ENCODE measurements around the gene CCSER2. TPM values are rescaled to one million over a fixed set of nuclear protein-coding genes. Genes with fewer than 3 reads are reported as not detected.
"Not testable (repeated sequence)": the region's sequence is repeated elsewhere in the genome, so short reads cannot be mapped to it uniquely, and the experiment has no call there.

Gene CCSER2
- total and polyA plus RNA-seq, 12 donors, result 8.3 to 63.9 (median 38.1) TPM

GRCh38 chr10:84525120-84525806 lies 196.9 kb downstream of the CCSER2 start:
- TF ChIP-seq, protein P1, sequence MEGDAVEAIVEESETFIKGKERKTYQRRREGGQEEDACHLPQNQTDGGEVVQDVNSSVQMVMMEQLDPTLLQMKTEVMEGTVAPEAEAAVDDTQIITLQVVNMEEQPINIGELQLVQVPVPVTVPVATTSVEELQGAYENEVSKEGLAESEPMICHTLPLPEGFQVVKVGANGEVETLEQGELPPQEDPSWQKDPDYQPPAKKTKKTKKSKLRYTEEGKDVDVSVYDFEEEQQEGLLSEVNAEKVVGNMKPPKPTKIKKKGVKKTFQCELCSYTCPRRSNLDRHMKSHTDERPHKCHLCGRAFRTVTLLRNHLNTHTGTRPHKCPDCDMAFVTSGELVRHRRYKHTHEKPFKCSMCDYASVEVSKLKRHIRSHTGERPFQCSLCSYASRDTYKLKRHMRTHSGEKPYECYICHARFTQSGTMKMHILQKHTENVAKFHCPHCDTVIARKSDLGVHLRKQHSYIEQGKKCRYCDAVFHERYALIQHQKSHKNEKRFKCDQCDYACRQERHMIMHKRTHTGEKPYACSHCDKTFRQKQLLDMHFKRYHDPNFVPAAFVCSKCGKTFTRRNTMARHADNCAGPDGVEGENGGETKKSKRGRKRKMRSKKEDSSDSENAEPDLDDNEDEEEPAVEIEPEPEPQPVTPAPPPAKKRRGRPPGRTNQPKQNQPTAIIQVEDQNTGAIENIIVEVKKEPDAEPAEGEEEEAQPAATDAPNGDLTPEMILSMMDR (IDR thresholded peaks at IDR 0.05), result no peak
- intact Hi-C loops (cut with DNase I), result no loop called here
- Histone ChIP-seq H3K36me3 (replicated peaks in 1 of 2) (no peaks in the 10 kb centered on the region), H3K4me3 (no peak overlapping the region), H3K9me3 (replicated peaks in 1 of 3) (no peaks in the 10 kb centered on the region), H3K27me3 (no peaks in the 10 kb centered on the region), H3K27ac (no peak overlapping the region), H3K4me1 (replicated peaks in 1 of 2) (no peaks in the 10 kb centered on the region)
- no peak for DNase-seq
- 82 to 94% (median 92%) methylated on average over 16 to 17 of the region's 17 CpGs for WGBS, 4 donors

GRCh38 chr10:84525807-84526182 lies 197.4 kb downstream of the CCSER2 start:
- H3K4me3 ChIP-seq; H3K27me3 ChIP-seq; H3K27ac ChIP-seq; H3K9me3 ChIP-seq (replicated peaks in 1 of 3); DNase-seq; H3K36me3 ChIP-seq (replicated peaks in 1 of 2); H3K4me1 ChIP-seq (replicated peaks in 1 of 2); intact Hi-C loops (cut with DNase I): not testable (repeated sequence)
- 90 to 99% (median 94%) methylated on average over 7 of the region's 7 CpGs for WGBS, 4 donors

- H3K27ac ChIP-seq; H3K27me3 ChIP-seq; H3K36me3 ChIP-seq (replicated peaks in 1 of 2); intact Hi-C loops (cut with DNase I); H3K4me3 ChIP-seq; H3K4me1 ChIP-seq (replicated peaks in 1 of 2); DNase-seq; H3K9me3 ChIP-seq (replicated peaks in 1 of 3): not testable (repeated sequence)
- 70 to 79% (median 79%) methylated on average over 4 to 5 of the region's 5 CpGs for WGBS, 4 donors
Measured at GRCh38 chr10:84527386-84527785, 199.0 kb downstream of the CCSER2 start.

- intact Hi-C loops (cut with DNase I); H3K36me3 ChIP-seq (replicated peaks in 1 of 2); H3K4me3 ChIP-seq; DNase-seq; H3K4me1 ChIP-seq (replicated peaks in 1 of 2); H3K27me3 ChIP-seq; H3K27ac ChIP-seq; H3K9me3 ChIP-seq (replicated peaks in 1 of 3): not testable (repeated sequence)
- WGBS, 4 donors, result 79 to 86% (median 84%) methylated on average over 5 of the region's 5 CpGs
Measured at GRCh38 chr10:84528526-84528925, 200.1 kb downstream of the CCSER2 start.

GRCh38 chr10:84530724-84531325 lies 202.4 kb downstream of the CCSER2 start:
- Histone ChIP-seq H3K27ac (no peak overlapping the region), H3K27me3 (no peaks in the 10 kb centered on the region), H3K36me3 (replicated peaks in 1 of 2) (no peaks in the 10 kb centered on the region), H3K4me3 (no peak overlapping the region), H3K9me3 (replicated peaks in 1 of 3) (no peaks in the 10 kb centered on the region), H3K4me1 (replicated peaks in 1 of 2) (no peaks in the 10 kb centered on the region)
- TF ChIP-seq POLR2A (IDR thresholded peaks at IDR 0.05), result no peak
- TF ChIP-seq, protein P1 (IDR thresholded peaks at IDR 0.05), result no peak
- intact Hi-C loops (cut with DNase I), result loop anchor here in 1 of 2 donors (10.0 kb wide), 1 partner anchor 156 kb away; no protein-coding TSS in a partner anchor
- 84 to 90% (median 87%) methylated on average over 9 of the region's 9 CpGs for WGBS, 4 donors
- DNase-seq, result no peak

DNA sequence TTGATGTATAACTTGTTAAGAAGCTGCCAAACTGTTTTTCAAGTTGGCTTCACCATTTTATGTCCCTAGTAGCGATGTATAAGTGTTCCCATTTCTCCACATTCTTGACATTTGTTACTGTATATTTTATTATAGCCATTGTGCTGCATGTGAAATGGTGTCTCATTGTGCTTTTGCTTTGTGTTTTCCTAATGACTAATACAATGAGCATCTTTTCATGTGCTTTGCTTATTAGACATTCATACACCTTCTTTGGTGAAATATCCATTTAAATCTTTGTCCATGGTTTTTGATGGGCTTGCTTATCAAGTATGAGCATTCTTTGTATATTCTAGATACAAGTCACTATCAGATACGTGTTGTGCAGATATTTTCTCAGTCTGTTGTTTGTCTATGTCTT lies 203.0 kb downstream of the CCSER2 start:
- H3K36me3 ChIP-seq (replicated peaks in 1 of 2), result no peaks in the 10 kb centered on the region
- H3K9me3 ChIP-seq (replicated peaks in 1 of 3), result no peaks in the 10 kb centered on the region
- 86 to 90% (median 90%) methylated on average over 2 of the region's 2 CpGs for WGBS, 4 donors
- no peak overlapping the region for H3K27ac ChIP-seq
- H3K4me1 ChIP-seq (replicated peaks in 1 of 2), result no peaks in the 10 kb centered on the region
- TF ChIP-seq, protein P1 (IDR thresholded peaks at IDR 0.05), result no peak
- no peak for TF ChIP-seq POLR2A (IDR thresholded peaks at IDR 0.05)
- intact Hi-C loops (cut with DNase I), result loop anchor here in 1 of 2 donors (10.0 kb wide), 1 partner anchor 157 kb away; no protein-coding TSS in a partner anchor
- H3K4me3 ChIP-seq, result no peak overlapping the region
- H3K27me3 ChIP-seq, result no peaks in the 10 kb centered on the region
- DNase-seq, result no peak

All from adrenal gland (tissue), 12 donors.